ENCODE measurements around the gene CCR1. TPM values are rescaled to one million over a fixed set of nuclear protein-coding genes. Genes with fewer than 3 reads are reported as not detected.

Gene CCR1
- total RNA-seq, 5 donors from 2014 or later (not counting 1 experiment from before 2014, with no cell fraction given), result 0.12 to 0.98 (median 0.43) TPM

DNA sequence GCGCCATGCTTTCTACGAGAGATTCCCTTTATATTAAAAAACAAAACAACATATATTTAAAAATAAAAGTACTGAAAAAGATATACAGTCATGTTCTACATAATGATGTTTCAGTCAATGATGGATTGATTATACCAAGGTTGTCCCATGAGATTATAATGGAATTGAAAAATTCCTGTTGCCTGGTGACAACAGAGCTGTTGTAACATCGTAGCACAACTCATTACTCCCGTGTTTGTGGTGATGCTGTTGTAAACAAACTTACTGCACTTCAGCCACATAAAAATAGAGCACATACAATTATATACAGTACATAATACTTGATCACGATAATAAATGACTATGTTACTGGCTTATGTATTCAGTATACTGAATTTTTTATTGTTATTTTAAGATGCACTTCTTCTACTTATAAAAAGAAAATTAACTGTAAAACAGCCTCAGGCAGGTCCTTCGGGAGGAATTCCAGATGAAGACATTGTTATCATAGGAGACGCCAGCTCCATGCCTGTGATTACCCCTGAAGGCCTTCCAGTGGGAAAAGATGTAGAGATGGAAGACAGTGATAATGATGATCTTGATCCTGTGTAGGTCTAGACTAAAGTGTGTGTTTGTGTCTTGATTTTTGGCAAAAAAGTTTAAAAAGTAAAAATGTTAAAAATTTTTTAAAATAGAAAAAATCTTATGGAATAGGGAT is 11.7 kb downstream of the CCR1 start:
- Mint-ChIP-seq H3K4me1 (no peaks in the 10 kb centered on the region), H3K4me3 (no peak overlapping the region), H3K27me3 (peaks cover 3 to 10% of the 10 kb centered on the region in 2 donors), H3K36me3 (peaks cover 4% of the 10 kb centered on the region), H3K9me3 (peaks cover 5 to 33% (median 19%) of the 10 kb centered on the region in 3 donors), H3K27ac (no peak overlapping the region)
- H3K4me3 ChIP-seq (ENCODE audit: control insufficient read depth in 1 of 2, extremely low read depth in 1 of 2, low read length in 1 of 2), result no peak overlapping the region
- peaks cover 0 to 3% of the 10 kb centered on the region in 2 experiments for H3K27me3 ChIP-seq (replicated peaks in 1 of 2; ENCODE audit: control insufficient read depth in 2 of 2, extremely low read depth in 1 of 2, insufficient read depth in 2 of 2, low read length in 1 of 2)
- no CpG with 5 or more reads among the region's 7 CpGs for WGBS (ENCODE audit: insufficient coverage)
- peaks cover 7% of the 10 kb centered on the region for H3K9me3 ChIP-seq
- H3K36me3 ChIP-seq (ENCODE audit: control insufficient read depth in 2 of 2, extremely low read depth in 1 of 2, insufficient read depth in 1 of 2, low read length in 1 of 2), result no peaks in the 10 kb centered on the region
- H3K4me1 ChIP-seq (ENCODE audit: control insufficient read depth in 1 of 2, extremely low read depth in 1 of 2, insufficient read depth in 2 of 2, low read length in 2 of 2), result no peaks in the 10 kb centered on the region
- ChIA-PET CTCF (interaction anchor here in 1 of 2 donors (1.2 kb wide), 1 partner anchor 12 kb away, joined by 5 read pairs; the partner anchor contains the start of gene CCR1), POLR2A (no interaction called here)
- DNase-seq, result no peak
- ATAC-seq (replicated peaks in 1 of 4), result no peak
- no peak overlapping the region for H3K27ac ChIP-seq (ENCODE audit: low read length)

DNA sequence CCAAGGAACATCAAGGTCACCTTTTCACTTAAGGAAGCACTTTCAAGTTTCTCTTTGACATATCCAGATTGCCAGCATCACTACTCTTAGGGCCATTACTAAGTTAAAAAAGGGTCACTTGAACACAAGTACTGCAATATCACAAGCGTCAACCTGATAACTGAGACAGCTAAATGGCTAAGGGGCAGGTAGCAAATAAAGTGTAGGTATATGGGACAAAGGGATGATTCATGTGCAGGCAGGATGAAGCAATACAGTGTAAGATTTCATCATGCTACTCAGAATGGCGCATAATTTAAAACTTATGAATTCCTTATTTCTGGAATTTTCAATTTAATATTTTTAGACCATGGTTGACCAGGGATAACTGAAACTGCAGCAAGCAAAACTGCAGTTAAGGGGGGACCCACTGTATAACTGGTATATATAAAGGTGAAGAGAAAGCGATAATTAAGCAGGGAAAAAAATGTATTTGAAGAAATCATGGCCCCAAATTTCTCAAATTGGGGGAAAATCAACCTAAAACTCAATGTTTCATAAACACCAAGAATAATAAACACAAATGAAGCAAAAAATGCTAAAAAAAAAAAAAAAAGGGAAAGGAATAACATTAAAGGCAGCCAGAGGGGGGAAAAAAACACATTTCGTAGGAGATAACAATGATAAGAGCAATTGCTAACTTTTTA is 13.1 kb downstream of the CCR1 start:
- WGBS (ENCODE audit: insufficient coverage), result no CpG with 5 or more reads among the region's 4 CpGs
- peaks cover 4% of the 10 kb centered on the region for H3K36me3 Mint-ChIP-seq
- H3K4me3 Mint-ChIP-seq, result no peak overlapping the region

DNA sequence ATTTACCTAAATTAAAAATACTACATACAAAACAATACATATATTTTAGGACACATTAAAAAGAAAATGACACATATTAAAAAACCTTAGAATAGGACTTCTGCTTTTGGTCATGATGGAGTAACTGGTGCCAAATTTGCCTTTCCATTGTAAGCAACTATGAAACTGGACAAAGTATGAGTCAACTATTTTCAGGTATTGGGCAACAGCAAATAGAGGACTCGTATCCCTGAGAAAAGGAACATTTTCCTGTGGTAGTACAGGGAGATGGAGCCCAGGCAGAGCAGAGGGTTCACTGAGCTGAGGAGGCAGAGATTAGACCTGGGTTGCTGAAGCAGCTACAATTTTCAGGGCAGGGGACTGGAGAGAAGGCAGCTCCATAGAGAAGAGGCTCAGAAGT is 14.7 kb downstream of the CCR1 start:
- Histone ChIP-seq H3K9me3 (peaks cover 7% of the 10 kb centered on the region), H3K36me3 (ENCODE audit: control insufficient read depth in 2 of 2, extremely low read depth in 1 of 2, insufficient read depth in 1 of 2, low read length in 1 of 2) (no peaks in the 10 kb centered on the region), H3K27ac (ENCODE audit: low read length) (no peak overlapping the region), H3K4me1 (ENCODE audit: control insufficient read depth in 1 of 2, extremely low read depth in 1 of 2, insufficient read depth in 2 of 2, low read length in 2 of 2) (no peaks in the 10 kb centered on the region), H3K4me3 (ENCODE audit: control insufficient read depth in 1 of 2, extremely low read depth in 1 of 2, low read length in 1 of 2) (no peak overlapping the region), H3K27me3 (replicated peaks in 1 of 2; ENCODE audit: control insufficient read depth in 2 of 2, extremely low read depth in 1 of 2, insufficient read depth in 2 of 2, low read length in 1 of 2) (peaks cover 0 to 6% of the 10 kb centered on the region in 2 experiments)
- H3K4me3 Mint-ChIP-seq, result no peak overlapping the region
- ATAC-seq (replicated peaks in 1 of 4) (no peak), DNase-seq (no peak)
- H3K36me3 Mint-ChIP-seq, result peaks cover 4% of the 10 kb centered on the region
- H3K27me3 Mint-ChIP-seq, result peaks cover 4 to 15% of the 10 kb centered on the region in 2 donors
- WGBS (ENCODE audit: insufficient coverage), result 71% methylated on average over 1 of the region's 1 CpG
- H3K4me1 Mint-ChIP-seq, result no peaks in the 10 kb centered on the region
- H3K27ac Mint-ChIP-seq, result no peak overlapping the region
- ChIA-PET CTCF (no interaction called here), POLR2A (no interaction called here)
- peaks cover 5 to 33% (median 19%) of the 10 kb centered on the region in 3 donors for H3K9me3 Mint-ChIP-seq

More for the DNA sequence above, 13.1 kb downstream of the CCR1 start:
- peaks cover 5 to 33% (median 19%) of the 10 kb centered on the region in 3 donors for H3K9me3 Mint-ChIP-seq
- no peaks in the 10 kb centered on the region for H3K4me1 Mint-ChIP-seq
- no peak overlapping the region for H3K27ac Mint-ChIP-seq
- DNase-seq (no peak), ATAC-seq (replicated peaks in 1 of 4) (no peak)
- no peak overlapping the region for H3K27ac ChIP-seq (ENCODE audit: low read length)
- no peaks in the 10 kb centered on the region for H3K4me1 ChIP-seq (ENCODE audit: control insufficient read depth in 1 of 2, extremely low read depth in 1 of 2, insufficient read depth in 2 of 2, low read length in 2 of 2)
- peaks cover 0 to 3% of the 10 kb centered on the region in 2 experiments for H3K27me3 ChIP-seq (replicated peaks in 1 of 2; ENCODE audit: control insufficient read depth in 2 of 2, extremely low read depth in 1 of 2, insufficient read depth in 2 of 2, low read length in 1 of 2)
- H3K9me3 ChIP-seq, result peaks cover 7% of the 10 kb centered on the region
- ChIA-PET POLR2A (no interaction called here), CTCF (no interaction called here)
- H3K36me3 ChIP-seq (ENCODE audit: control insufficient read depth in 2 of 2, extremely low read depth in 1 of 2, insufficient read depth in 1 of 2, low read length in 1 of 2), result no peaks in the 10 kb centered on the region
- H3K27me3 Mint-ChIP-seq, result peaks cover 4 to 15% of the 10 kb centered on the region in 2 donors
- H3K4me3 ChIP-seq (ENCODE audit: control insufficient read depth in 1 of 2, extremely low read depth in 1 of 2, low read length in 1 of 2), result no peak overlapping the region

DNA sequence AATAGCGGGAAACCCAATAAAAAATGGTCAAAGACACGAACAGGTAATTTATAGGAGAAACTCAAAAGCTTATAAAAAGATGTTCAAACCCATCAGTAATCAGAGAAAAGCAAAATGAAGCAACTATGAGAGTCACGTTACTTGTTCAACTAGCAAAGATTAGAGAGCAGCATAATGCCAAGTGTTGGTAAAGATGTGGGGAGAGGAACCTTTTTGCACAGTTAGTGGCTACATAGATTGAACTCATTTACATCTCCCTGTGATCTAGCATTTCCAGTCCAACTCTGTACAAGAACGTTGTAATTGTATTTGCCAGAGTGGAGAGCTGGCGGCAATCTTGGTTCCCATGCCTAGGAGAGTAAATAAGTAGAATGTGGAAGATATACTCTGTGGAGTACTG is 15.2 kb downstream of the CCR1 start:
- Histone ChIP-seq H3K4me3 (ENCODE audit: control insufficient read depth in 1 of 2, extremely low read depth in 1 of 2, low read length in 1 of 2) (no peak overlapping the region), H3K4me1 (ENCODE audit: control insufficient read depth in 1 of 2, extremely low read depth in 1 of 2, insufficient read depth in 2 of 2, low read length in 2 of 2) (no peaks in the 10 kb centered on the region), H3K9me3 (peaks cover 7% of the 10 kb centered on the region), H3K36me3 (ENCODE audit: control insufficient read depth in 2 of 2, extremely low read depth in 1 of 2, insufficient read depth in 1 of 2, low read length in 1 of 2) (no peaks in the 10 kb centered on the region), H3K27me3 (replicated peaks in 1 of 2; ENCODE audit: control insufficient read depth in 2 of 2, extremely low read depth in 1 of 2, insufficient read depth in 2 of 2, low read length in 1 of 2) (peaks cover 0 to 6% of the 10 kb centered on the region in 2 experiments), H3K27ac (ENCODE audit: low read length) (no peak overlapping the region)
- POLR2A ChIA-PET, result interaction anchor here in 1 of 2 donors (0.6 kb wide), 1 partner anchor 1299 kb away, joined by 4 read pairs; no protein-coding TSS in a partner anchor
- no peak for DNase-seq
- Mint-ChIP-seq H3K9me3 (peaks cover 5 to 33% (median 19%) of the 10 kb centered on the region in 3 donors), H3K27ac (no peak overlapping the region), H3K27me3 (peaks cover 4 to 15% of the 10 kb centered on the region in 2 donors), H3K4me1 (peaks cover 0 to 4% (median 0%) of the 10 kb centered on the region in 3 donors), H3K4me3 (no peak overlapping the region), H3K36me3 (peaks cover 4% of the 10 kb centered on the region)
- no peak for ATAC-seq (replicated peaks in 1 of 4)
- CTCF ChIA-PET, result no interaction called here
- WGBS (ENCODE audit: insufficient coverage), result no CpG with 5 or more reads among the region's 5 CpGs

DNA sequence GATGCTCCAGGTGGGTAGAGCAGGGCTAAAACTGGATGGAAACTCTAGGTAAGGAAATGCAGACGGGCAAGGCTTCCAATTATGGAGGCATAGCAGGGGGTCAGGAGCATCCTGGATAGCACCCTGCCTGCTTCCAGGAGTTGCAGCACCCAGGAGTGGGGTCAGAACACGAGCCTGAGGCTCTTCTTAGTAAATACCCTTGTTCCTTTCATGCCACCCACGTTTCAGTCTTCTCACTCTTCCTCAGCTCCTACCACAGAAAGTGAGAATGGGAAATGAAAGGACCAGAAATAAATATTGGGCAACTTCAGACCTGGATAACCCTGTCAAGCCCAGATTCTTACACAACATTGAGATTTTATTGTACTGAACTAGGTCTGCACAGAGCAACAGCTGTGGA is 16.4 kb downstream of the CCR1 start:
- ATAC-seq (replicated peaks in 1 of 4) (no peak), DNase-seq (no peak)
- POLR2A ChIA-PET, result interaction anchor here in 1 of 2 donors (0.6 kb wide), 1 partner anchor 176 kb away, joined by 3 read pairs; no protein-coding TSS in a partner anchor
- CTCF ChIA-PET, result no interaction called here
- WGBS (ENCODE audit: insufficient coverage), result 78% methylated on average over 1 of the region's 3 CpGs
- Histone ChIP-seq H3K4me1 (ENCODE audit: control insufficient read depth in 1 of 2, extremely low read depth in 1 of 2, insufficient read depth in 2 of 2, low read length in 2 of 2) (peaks cover 0 to 5% of the 10 kb centered on the region in 2 experiments), H3K4me3 (ENCODE audit: control insufficient read depth in 1 of 2, extremely low read depth in 1 of 2, low read length in 1 of 2) (no peak overlapping the region), H3K36me3 (ENCODE audit: control insufficient read depth in 2 of 2, extremely low read depth in 1 of 2, insufficient read depth in 1 of 2, low read length in 1 of 2) (no peaks in the 10 kb centered on the region), H3K27ac (ENCODE audit: low read length) (no peak overlapping the region), H3K9me3 (peaks cover 5% of the 10 kb centered on the region), H3K27me3 (replicated peaks in 1 of 2; ENCODE audit: control insufficient read depth in 2 of 2, extremely low read depth in 1 of 2, insufficient read depth in 2 of 2, low read length in 1 of 2) (peaks cover 0 to 6% of the 10 kb centered on the region in 2 experiments)
- Mint-ChIP-seq H3K4me3 (no peak overlapping the region), H3K27ac (no peak overlapping the region), H3K9me3 (peaks cover 5 to 28% (median 19%) of the 10 kb centered on the region in 3 donors), H3K4me1 (peaks cover 0 to 13% (median 4%) of the 10 kb centered on the region in 3 donors), H3K36me3 (peaks cover 4% of the 10 kb centered on the region), H3K27me3 (peaks cover 4 to 15% of the 10 kb centered on the region in 2 donors)

DNA sequence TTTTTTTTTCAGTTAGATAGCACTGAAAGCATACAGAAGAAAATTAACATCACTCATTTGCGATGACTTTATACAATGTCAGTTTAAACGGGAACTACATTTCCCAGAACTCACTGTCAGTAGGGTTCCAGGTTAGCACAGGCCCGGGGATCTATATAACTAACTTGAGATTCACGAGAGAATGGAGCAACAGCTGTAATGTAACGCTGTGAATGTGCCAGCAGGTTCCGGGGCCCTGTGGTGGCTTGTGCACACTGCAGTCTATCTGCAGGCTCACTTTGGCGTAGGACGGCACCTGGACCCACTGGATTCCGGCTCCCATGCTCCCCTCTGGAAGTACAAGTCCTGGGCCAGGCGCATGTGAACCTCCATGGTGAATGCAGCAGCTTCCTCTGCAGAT is 19.4 kb downstream of the CCR1 start:
- Mint-ChIP-seq H3K27ac (no peak overlapping the region), H3K4me3 (no peak overlapping the region), H3K4me1 (peaks cover 0 to 17% (median 6%) of the 10 kb centered on the region in 3 donors), H3K36me3 (peaks cover 4% of the 10 kb centered on the region), H3K9me3 (peaks cover 4 to 11% (median 5%) of the 10 kb centered on the region in 3 donors), H3K27me3 (peaks cover 4 to 15% of the 10 kb centered on the region in 2 donors)
- Histone ChIP-seq H3K9me3 (no peaks in the 10 kb centered on the region), H3K4me1 (ENCODE audit: control insufficient read depth in 1 of 2, extremely low read depth in 1 of 2, insufficient read depth in 2 of 2, low read length in 2 of 2) (peaks cover 0 to 5% of the 10 kb centered on the region in 2 experiments), H3K27me3 (replicated peaks in 1 of 2; ENCODE audit: control insufficient read depth in 2 of 2, extremely low read depth in 1 of 2, insufficient read depth in 2 of 2, low read length in 1 of 2) (peaks cover 0 to 6% of the 10 kb centered on the region in 2 experiments), H3K27ac (ENCODE audit: low read length) (no peak overlapping the region), H3K36me3 (ENCODE audit: control insufficient read depth in 2 of 2, extremely low read depth in 1 of 2, insufficient read depth in 1 of 2, low read length in 1 of 2) (no peaks in the 10 kb centered on the region), H3K4me3 (ENCODE audit: control insufficient read depth in 1 of 2, extremely low read depth in 1 of 2, low read length in 1 of 2) (no peak overlapping the region)
- DNase-seq, result no peak
- WGBS (ENCODE audit: insufficient coverage), result 89% methylated on average over 9 of the region's 10 CpGs
- POLR2A ChIA-PET, result no interaction called here
- ATAC-seq (replicated peaks in 1 of 4), result no peak
- CTCF ChIA-PET, result no interaction called here
